Bronchial epithelial cell (primary cell): ENCODE results near the gene CDH13. TPM values are rescaled to one million over a fixed set of nuclear protein-coding genes. Genes with fewer than 3 reads are reported as not detected.

ENCODE experiments used
- DNase-seq: peaks from one replicate; pipeline ENCODE4 v3.0.0-alpha.2; 2010; ENCODE audit warnings: low read depth
- FAIRE-seq: peaks from 2 replicates; lab custom pipeline; 2011; peaks lifted over from hg19 to GRCh38; lab: Jason Lieb, UNC
- H3K27me3 ChIP-seq: 2 replicates; pipeline ENCODE4 v1.5.1; 2011; ENCODE audit warnings: low read length; ENCODE audit not compliant: control insufficient read depth, insufficient read depth
- H3K36me3 ChIP-seq: 2 replicates; pipeline ENCODE4 v1.5.1; 2011; ENCODE audit warnings: low read length; ENCODE audit not compliant: control insufficient read depth, insufficient read depth
- H3K4me3 ChIP-seq: 2 replicates; pipeline ENCODE4 v1.5.1; 2011; ENCODE audit warnings: mild to moderate bottlenecking, low read depth, low read length, control low read depth
- CTCF ChIP-seq: IDR thresholded peaks from 2 replicates; pipeline ENCODE4 v1.5.1; 2011; ENCODE audit warnings: mild to moderate bottlenecking, moderate library complexity, low read length, control low read depth, inconsistent platforms; ENCODE audit not compliant: insufficient read depth, severe bottlenecking
- total RNA-seq: library from RNA; depleted of rRNA; stranded (reverse); fragments of >200 nt; gene quantifications from 2 replicates; pipeline ENCODE4 v1.2.1, GENCODE V29; 2014

Gene CDH13
- total RNA-seq, 1 donor from 2014 or later, result 31.3 TPM

DNA sequence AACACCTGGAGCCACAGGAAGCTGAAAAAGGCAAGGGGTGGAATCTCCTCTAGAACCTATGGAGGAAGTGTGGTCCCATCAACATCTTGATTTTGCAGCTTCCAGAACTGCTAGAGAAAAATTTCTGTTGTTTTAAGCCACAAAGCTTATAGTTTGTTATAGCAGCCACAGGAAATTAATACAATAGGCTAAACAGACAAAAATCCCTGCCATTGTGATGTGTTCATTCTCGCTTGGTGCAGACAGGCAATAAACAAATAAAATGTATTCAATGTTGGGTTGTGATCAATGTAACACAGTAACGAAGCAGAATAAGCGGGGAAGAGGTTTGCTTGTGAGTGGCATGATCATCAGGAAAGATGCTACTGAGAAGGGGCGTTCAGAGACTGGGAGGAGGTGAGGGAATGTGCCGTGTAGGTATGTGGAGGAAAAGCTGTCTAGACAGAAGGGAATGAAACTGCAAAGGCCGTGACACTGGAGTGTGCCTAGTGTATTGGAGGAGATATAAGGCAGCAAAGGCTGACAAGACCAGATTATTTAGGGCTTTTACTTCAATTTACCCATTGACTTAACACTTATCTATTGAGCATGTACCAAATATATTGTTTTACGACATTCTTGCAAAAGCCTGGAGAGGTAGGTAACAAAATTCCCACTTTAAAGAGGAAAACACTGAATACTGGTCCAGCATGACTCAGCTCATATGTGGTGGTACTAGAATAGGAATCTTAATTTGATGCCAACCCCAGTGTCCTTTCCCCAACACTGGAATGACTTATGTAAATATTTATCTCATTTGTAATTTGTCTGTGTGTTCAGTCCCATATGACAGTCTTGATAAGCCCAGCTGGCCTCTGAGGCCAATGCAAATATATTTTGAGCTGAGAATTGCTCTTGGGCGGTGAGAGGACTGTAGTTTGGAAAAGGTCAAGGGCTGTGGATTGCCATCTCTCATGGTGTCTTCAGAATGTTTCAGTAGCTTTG, 375.9 kb downstream of the CDH13 start:
- FAIRE-seq, result no peak
- no peak for DNase-seq
- Histone ChIP-seq H3K36me3 (no peaks in the 10 kb centered on the region), H3K4me3 (no peak overlapping the region), H3K27me3 (no peaks in the 10 kb centered on the region)
- TF ChIP-seq CTCF, result no peak

DNA sequence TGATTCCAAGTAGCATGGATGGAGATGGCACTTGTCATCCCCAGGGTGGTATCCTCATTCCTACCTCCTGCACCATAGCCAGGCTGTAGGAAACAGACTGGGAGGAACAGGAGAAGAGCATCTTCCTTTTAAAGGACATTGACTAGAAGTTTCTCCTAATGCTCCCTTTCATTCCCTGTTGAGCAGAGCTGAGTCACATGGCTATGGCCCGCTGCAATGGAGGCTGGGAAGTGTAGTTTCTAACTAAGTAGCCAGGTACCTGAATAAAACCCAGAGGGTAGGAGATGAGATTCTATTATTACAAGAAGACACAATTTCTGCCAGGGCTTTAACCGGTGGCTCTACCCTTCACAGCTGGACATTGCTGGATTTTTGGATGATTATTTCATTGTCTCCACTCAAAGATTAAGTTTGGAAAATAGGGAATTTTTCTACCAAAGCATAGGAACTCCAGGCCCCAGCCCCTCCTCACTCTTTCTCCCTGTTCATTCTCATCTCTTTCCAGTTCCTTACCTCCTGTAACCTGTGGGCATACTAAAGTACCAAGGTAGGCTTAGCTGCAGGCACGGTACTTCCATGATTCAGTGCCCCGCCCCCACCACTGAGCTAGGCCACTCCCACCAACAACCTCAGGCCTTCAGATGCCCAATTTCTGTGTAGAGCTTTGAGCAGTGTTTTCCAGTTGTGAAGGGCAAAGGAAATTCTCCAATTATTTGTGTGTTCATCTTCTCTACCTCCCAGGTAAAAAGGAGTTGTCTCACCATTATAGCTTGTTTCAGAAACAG, 378.3 kb downstream of the CDH13 start:
- no peaks in the 10 kb centered on the region for H3K27me3 ChIP-seq
- no peaks in the 10 kb centered on the region for H3K36me3 ChIP-seq
- no peak overlapping the region for H3K4me3 ChIP-seq
- DNase-seq (no peak), FAIRE-seq (no peak)
- TF ChIP-seq CTCF, result no peak

DNA sequence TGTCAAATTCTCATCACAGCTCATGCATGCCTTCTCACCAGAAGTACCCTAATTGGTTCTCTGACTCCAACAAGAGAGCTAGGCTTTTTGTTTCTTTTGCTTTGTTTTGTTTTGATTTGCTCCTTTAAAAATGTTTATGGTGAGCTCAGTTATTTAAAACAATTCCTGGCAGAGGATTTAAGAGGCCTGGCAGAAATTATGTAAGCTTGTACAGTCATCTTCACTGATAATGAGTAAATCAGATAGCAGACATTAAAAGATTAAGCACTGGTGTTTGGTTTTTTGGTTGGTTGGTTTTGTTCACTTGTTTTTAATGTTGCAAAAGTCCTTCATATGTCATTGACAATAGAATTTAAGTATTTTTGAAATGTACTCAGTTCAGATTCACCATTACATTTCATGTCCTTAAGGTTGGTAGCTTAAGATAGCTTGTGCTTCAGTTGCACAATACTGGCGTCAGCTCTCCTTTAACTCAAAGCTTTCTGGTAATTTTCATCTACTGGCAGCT, 378.9 kb downstream of the CDH13 start:
- Histone ChIP-seq H3K27me3 (no peaks in the 10 kb centered on the region), H3K36me3 (no peaks in the 10 kb centered on the region), H3K4me3 (no peak overlapping the region)
- no peak for TF ChIP-seq CTCF
- no peak for DNase-seq
- FAIRE-seq, result no peak

GRCh38 chr16:83010776-83011720, 384.3 kb downstream of the CDH13 start:
- Histone ChIP-seq H3K4me3 (no peak overlapping the region), H3K27me3 (no peaks in the 10 kb centered on the region), H3K36me3 (no peaks in the 10 kb centered on the region)
- no peak for DNase-seq
- TF ChIP-seq CTCF, result no peak
- no peak for FAIRE-seq

- Histone ChIP-seq H3K27me3 (no peaks in the 10 kb centered on the region), H3K4me3 (no peak overlapping the region), H3K36me3 (no peaks in the 10 kb centered on the region)
- no peak for TF ChIP-seq CTCF
- FAIRE-seq, result no peak
- no peak for DNase-seq
Observed at GRCh38 chr16:83011939-83012338, 385.2 kb downstream of the CDH13 start.
